ENCODE measurements around the gene NCKAP1. TPM values are rescaled to one million over a fixed set of nuclear protein-coding genes. Genes with fewer than 3 reads are reported as not detected.

Gene NCKAP1
- total RNA-seq, 2 donors from 2014 or later, result 128 to 136 TPM

DNA sequence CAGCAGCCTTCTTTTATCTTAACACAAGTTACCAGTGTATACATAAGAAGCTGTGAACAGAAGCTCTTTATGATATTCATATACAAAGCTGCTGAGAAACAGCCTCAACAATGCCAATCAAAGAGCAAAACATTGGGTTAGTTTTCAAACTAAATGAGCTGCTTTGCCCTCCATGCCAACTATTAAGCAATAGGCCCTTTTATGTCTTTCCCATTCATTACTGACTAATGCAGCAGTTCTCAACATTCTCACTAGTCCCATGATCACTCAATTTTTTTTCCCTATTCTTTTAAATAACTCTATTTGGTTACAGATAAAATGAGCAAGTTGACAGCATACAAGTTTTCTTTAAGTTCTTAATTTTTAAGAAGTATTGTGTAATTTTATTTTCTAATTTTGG lies 114.0 kb downstream of the NCKAP1 start:
- no peak overlapping the region for H3K27ac Mint-ChIP-seq
- Histone ChIP-seq H3K4me1 (ENCODE audit: control insufficient read depth, insufficient read depth, low read length) (peaks cover 7% of the 10 kb centered on the region), H3K27ac (ENCODE audit: low read depth, low read length) (no peak overlapping the region)

DNA sequence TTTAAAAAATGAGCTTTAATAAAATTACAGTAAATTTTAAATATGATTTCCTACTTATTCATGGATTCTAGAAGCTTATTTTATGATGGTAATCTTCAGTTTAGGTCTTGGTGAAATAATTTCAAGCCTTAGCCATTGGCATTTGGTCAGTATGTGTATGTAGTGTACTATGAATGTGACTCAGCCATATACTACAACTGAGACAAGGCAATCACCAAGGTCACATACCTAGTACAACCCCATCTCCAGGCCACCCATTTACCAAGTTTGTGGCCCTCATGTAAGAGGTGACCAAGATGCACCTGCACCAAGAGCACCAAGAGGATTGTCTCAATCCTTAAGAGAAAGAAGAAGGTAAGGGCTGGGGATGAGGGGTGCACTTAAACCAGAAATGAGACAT lies 117.0 kb downstream of the NCKAP1 start:
- no peak for DNase-seq
- Mint-ChIP-seq H3K36me3 (ENCODE audit: low read depth) (peaks cover 73% of the 10 kb centered on the region), H3K27ac (no peak overlapping the region), H3K9me3 (no peaks in the 10 kb centered on the region), H3K4me1 (peaks cover 3% of the 10 kb centered on the region), H3K27me3 (ENCODE audit: insufficient read depth) (no peaks in the 10 kb centered on the region), H3K4me3 (no peak overlapping the region)
- Histone ChIP-seq H3K36me3 (ENCODE audit: control insufficient read depth, insufficient read depth, low read length) (peaks cover 82% of the 10 kb centered on the region), H3K9ac (ENCODE audit: extremely low read depth, low read length, poor library complexity, severe bottlenecking) (no peak overlapping the region), H3K4me3 (ENCODE audit: low read length) (no peak overlapping the region), H3K27ac (ENCODE audit: low read depth, low read length) (no peak overlapping the region), H3K27me3 (ENCODE audit: control insufficient read depth, insufficient read depth, low read length, poor library complexity, severe bottlenecking) (no peaks in the 10 kb centered on the region), H3K9me3 (ENCODE audit: control insufficient read depth, low read length) (no peaks in the 10 kb centered on the region), H3K4me1 (ENCODE audit: control insufficient read depth, insufficient read depth, low read length) (no peaks in the 10 kb centered on the region)
- TF ChIP-seq, protein P1, sequence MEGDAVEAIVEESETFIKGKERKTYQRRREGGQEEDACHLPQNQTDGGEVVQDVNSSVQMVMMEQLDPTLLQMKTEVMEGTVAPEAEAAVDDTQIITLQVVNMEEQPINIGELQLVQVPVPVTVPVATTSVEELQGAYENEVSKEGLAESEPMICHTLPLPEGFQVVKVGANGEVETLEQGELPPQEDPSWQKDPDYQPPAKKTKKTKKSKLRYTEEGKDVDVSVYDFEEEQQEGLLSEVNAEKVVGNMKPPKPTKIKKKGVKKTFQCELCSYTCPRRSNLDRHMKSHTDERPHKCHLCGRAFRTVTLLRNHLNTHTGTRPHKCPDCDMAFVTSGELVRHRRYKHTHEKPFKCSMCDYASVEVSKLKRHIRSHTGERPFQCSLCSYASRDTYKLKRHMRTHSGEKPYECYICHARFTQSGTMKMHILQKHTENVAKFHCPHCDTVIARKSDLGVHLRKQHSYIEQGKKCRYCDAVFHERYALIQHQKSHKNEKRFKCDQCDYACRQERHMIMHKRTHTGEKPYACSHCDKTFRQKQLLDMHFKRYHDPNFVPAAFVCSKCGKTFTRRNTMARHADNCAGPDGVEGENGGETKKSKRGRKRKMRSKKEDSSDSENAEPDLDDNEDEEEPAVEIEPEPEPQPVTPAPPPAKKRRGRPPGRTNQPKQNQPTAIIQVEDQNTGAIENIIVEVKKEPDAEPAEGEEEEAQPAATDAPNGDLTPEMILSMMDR (conservative IDR thresholded peaks at IDR 0.05), result no peak

More for the DNA sequence above, 114.0 kb downstream of the NCKAP1 start:
- DNase-seq, result no peak
- no peak overlapping the region for H3K4me3 ChIP-seq (ENCODE audit: low read length)
- H3K36me3 ChIP-seq (ENCODE audit: control insufficient read depth, insufficient read depth, low read length), result peaks cover 87% of the 10 kb centered on the region
- no peaks in the 10 kb centered on the region for H3K9me3 ChIP-seq (ENCODE audit: control insufficient read depth, low read length)
- TF ChIP-seq, protein P1 (conservative IDR thresholded peaks at IDR 0.05), result no peak
- H3K27me3 Mint-ChIP-seq (ENCODE audit: insufficient read depth), result no peaks in the 10 kb centered on the region
- peaks cover 64% of the 10 kb centered on the region for H3K36me3 Mint-ChIP-seq (ENCODE audit: low read depth)
- peaks cover 22% of the 10 kb centered on the region for H3K4me1 Mint-ChIP-seq
- H3K27me3 ChIP-seq (ENCODE audit: control insufficient read depth, insufficient read depth, low read length, poor library complexity, severe bottlenecking), result no peaks in the 10 kb centered on the region
- no peak overlapping the region for H3K9ac ChIP-seq (ENCODE audit: extremely low read depth, low read length, poor library complexity, severe bottlenecking)
- no peak overlapping the region for H3K4me3 Mint-ChIP-seq
- H3K9me3 Mint-ChIP-seq, result no peaks in the 10 kb centered on the region

DNA sequence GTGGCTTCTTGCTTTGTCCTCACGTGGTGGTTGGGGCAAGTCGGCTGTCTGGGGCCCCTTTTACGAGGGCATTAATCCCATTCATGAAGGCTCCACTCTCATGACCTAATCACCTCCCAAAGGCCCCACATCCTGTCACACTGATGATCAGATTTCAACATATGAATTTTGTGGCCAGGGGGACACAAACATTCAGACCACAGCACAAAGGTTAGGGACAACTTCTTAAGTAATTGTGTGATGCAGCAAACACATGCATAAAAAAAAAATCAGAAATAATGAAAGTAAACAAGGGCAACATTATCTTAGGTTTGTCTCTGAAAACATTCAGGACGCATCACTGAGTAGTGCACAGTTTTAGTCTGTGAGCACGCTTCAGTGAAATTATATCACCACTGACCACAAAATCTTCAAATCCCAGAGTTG lies 117.6 kb downstream of the NCKAP1 start:
- DNase-seq, result no peak
- TF ChIP-seq, protein P1 (conservative IDR thresholded peaks at IDR 0.05), result no peak
- Mint-ChIP-seq H3K4me3 (no peak overlapping the region), H3K27me3 (ENCODE audit: insufficient read depth) (no peaks in the 10 kb centered on the region), H3K9me3 (no peaks in the 10 kb centered on the region), H3K36me3 (ENCODE audit: low read depth) (peaks cover 74% of the 10 kb centered on the region), H3K4me1 (no peaks in the 10 kb centered on the region), H3K27ac (no peak overlapping the region)
- no peaks in the 10 kb centered on the region for H3K4me1 ChIP-seq (ENCODE audit: control insufficient read depth, insufficient read depth, low read length)
- WGBS, 2 experiments (ENCODE audit: insufficient coverage in 1 of 2, insufficient read length in 1 of 2), result 97% methylated on average over 5 of the region's 5 CpGs; no CpG with 5 or more reads in 1 of the 2 experiments
- H3K27ac ChIP-seq (ENCODE audit: low read depth, low read length), result no peak overlapping the region
- H3K27me3 ChIP-seq (ENCODE audit: control insufficient read depth, insufficient read depth, low read length, poor library complexity, severe bottlenecking), result no peaks in the 10 kb centered on the region
- no peaks in the 10 kb centered on the region for H3K9me3 ChIP-seq (ENCODE audit: control insufficient read depth, low read length)
- H3K36me3 ChIP-seq (ENCODE audit: control insufficient read depth, insufficient read depth, low read length), result peaks cover 80% of the 10 kb centered on the region
- no peak overlapping the region for H3K4me3 ChIP-seq (ENCODE audit: low read length)
- no peak overlapping the region for H3K9ac ChIP-seq (ENCODE audit: extremely low read depth, low read length, poor library complexity, severe bottlenecking)
